K562 (cell line): ENCODE results near the gene GTF2H4. TPM values are rescaled to one million over a fixed set of nuclear protein-coding genes. Genes with fewer than 3 reads are reported as not detected.

Source experiments
- CEBPB ChIP-seq: fragments of 450-650 bp; IDR thresholded peaks from 2 replicates; pipeline ENCODE4 v1.6.1; 2016; ENCODE audit warnings: missing genetic modification characterization, missing compliant biosample characterization
- HIVEP1 ChIP-seq: fragments of 250-450 bp; sonication (Bioruptor Pico); IDR thresholded peaks from 2 replicates; pipeline ENCODE4 v1.4.0; 2020; ENCODE audit warnings: mild to moderate bottlenecking
- NBN ChIP-seq: fragments of 450-650 bp; IDR thresholded peaks from 2 replicates; pipeline ENCODE4 v1.6.1; 2016; ENCODE audit warnings: low read depth, mild to moderate bottlenecking
- PKNOX1 ChIP-seq: fragments of 450-650 bp; IDR thresholded peaks from 2 replicates; pipeline ENCODE4 v1.6.1; 2016
- PPARD ChIP-seq: fragments of 250-450 bp; sonication (Bioruptor Pico); IDR thresholded peaks from 2 replicates; pipeline ENCODE4 v1.8.0; 2022; ENCODE audit warnings: inconsistent platforms, mild to moderate bottlenecking, moderate library complexity
- SMARCE1 ChIP-seq: fragments of 450-650 bp; IDR thresholded peaks from 2 replicates; pipeline ENCODE4 v1.7.1; 2016; ENCODE audit warnings: mild to moderate bottlenecking
- SNRNP70 ChIP-seq: fragments of 200-400 bp; formaldehyde crosslinking; optimal IDR thresholded peaks from 2 replicates; pipeline ENCODE3; 2017; ENCODE audit warnings: low read depth, low read length
- ZFPM2 ChIP-seq: fragments of 250-450 bp; sonication (Bioruptor Pico); IDR thresholded peaks from 2 replicates; pipeline ENCODE4 v1.5.1; 2022; ENCODE audit warnings: mild to moderate bottlenecking
- ZNF175 ChIP-seq: fragments of 200-800 bp; sonication (Bioruptor generic); IDR thresholded peaks from 2 replicates; pipeline ENCODE4 v1.6.1; 2016; ENCODE audit warnings: low read depth, mild to moderate bottlenecking, missing genetic modification characterization, missing compliant biosample characterization
- ZNF263 ChIP-seq: sonication (generic); formaldehyde crosslinking; IDR thresholded peaks from 2 replicates; pipeline ENCODE4 v1.8.0; 2022; ENCODE audit warnings: mild to moderate bottlenecking, missing genetic modification reagents, borderline replicate concordance
- ZNF274 ChIP-seq: IDR thresholded peaks from 2 replicates; pipeline ENCODE4 v1.6.1; 2011; ENCODE audit warnings: low read depth, mild to moderate bottlenecking, low read length, moderate library complexity, borderline replicate concordance
- ZNF707 ChIP-seq: fragments of 250-450 bp; sonication (Bioruptor Pico); conservative IDR thresholded peaks from 2 replicates; pipeline ENCODE4 v1.8.0; 2022; ENCODE audit warnings: inconsistent platforms, mild to moderate bottlenecking, moderate library complexity
- polyA plus RNA-seq, 8 experiments: library from polyadenylated mRNA; depleted of rRNA in 4 of 8; stranded (reverse) in 5 of 8; unstranded in 3 of 8; fragments of >200 nt; fragmentation: Nextera tagmentation in 2 of 8; fragmentation: Illumina TruSeq in 1 of 8; extraction: Ambion mirVana in 2 of 8; extraction: Trizol in 1 of 8; gene quantifications; 2 replicates each; pipeline versions ENCODE4 v1.2.1 to v1.2.3, GENCODE V29; 2011 to 2014; ENCODE audit warnings: inconsistent platforms in 1 of 8, missing spikeins in 1 of 8
- total RNA-seq, 7 experiments: library from RNA; depleted of rRNA in 6 of 7; stranded (reverse); fragments of >200 nt in 6 of 7; fragmentation: Illumina TruSeq in 2 of 7; extraction: Trizol in 2 of 7; gene quantifications; 2 replicates each; pipeline versions ENCODE4 v1.2.1 to v1.2.3, GENCODE V29; 2011 to 2021; ENCODE audit warnings: low replicate concordance in 1 of 7

GTF2H4 gene
- total and polyA plus RNA-seq, 9 of the 15 experiments (the other 6 are each of a cell fraction or from before 2014, with no cell fraction given): 3.6 to 86.1 (median 39.6) TPM

GRCh38 chr6:30879684-30880427 is 28.2 kb upstream of the GTF2H4 start (continued):
- TF ChIP-seq PKNOX1: peak; percentile 32
- TF ChIP-seq ZNF274: no peak
- TF ChIP-seq SNRNP70: no peak
- no peak; the same call in 1 of the 2 replicates for TF ChIP-seq ZNF263
- TF ChIP-seq ZNF175 (CRISPR knock-in tag): no peak
- peak; percentile 36; the same call in 1 of the 2 replicates for TF ChIP-seq NBN
- no peak for TF ChIP-seq CEBPB (tag)
- peak; percentile 79 for TF ChIP-seq SMARCE1
- TF ChIP-seq ZFPM2 (CRISPR knock-in tag): no peak
- TF ChIP-seq HIVEP1 (CRISPR knock-in tag): no peak
- no peak for TF ChIP-seq PPARD (CRISPR knock-in tag)
- no peak for TF ChIP-seq ZNF707 (CRISPR knock-in tag)
